Mucosa of descending colon (tissue), 3 donors: Measurements from ENCODE around the gene BANF2. TPM values are rescaled to one million over a fixed set of nuclear protein-coding genes. Genes with fewer than 3 reads are reported as not detected.

Source experiments
- ATAC-seq: fragments of 200-7000 bp; cut with Tn5 transposase; one replicate; pipeline ENCODE4 v1.9.1; 2020; ENCODE audit warnings: mild to moderate bottlenecking, moderate library complexity
- DNase-seq, 3 donors: peaks; one replicate each; pipeline ENCODE4 v3.0.0-alpha.2; 2020
- H3K36me3 ChIP-seq: fragments of 200-600 bp; one replicate; pipeline ENCODE4 v1.8.0; 2021; ENCODE audit warnings: low read depth, mild to moderate bottlenecking
- H3K4me1 ChIP-seq: fragments of 200-600 bp; one replicate; pipeline ENCODE4 v1.8.0; 2021; ENCODE audit warnings: low read depth, mild to moderate bottlenecking
- H3K4me3 ChIP-seq: fragments of 200-600 bp; one replicate; pipeline ENCODE4 v1.8.0; 2021; ENCODE audit warnings: mild to moderate bottlenecking
- H3K9me3 ChIP-seq: fragments of 200-600 bp; one replicate; pipeline ENCODE4 v1.8.0; 2021; ENCODE audit warnings: mild to moderate bottlenecking
- CTCF ChIP-seq: fragments of 200-600 bp; IDR thresholded peaks from one replicate; pipeline ENCODE4 v1.8.0; 2022; ENCODE audit warnings: antibody characterized with exemption, mild to moderate bottlenecking
- intact Hi-C, 2 donors: fragments of 100-400 bp; cut with DNase I in 1 of 2; cut with micrococcal nuclease in 1 of 2; formaldehyde crosslinking; loops; one replicate each; pipeline versions ENCODE4 v1.11.0 to v1.11.1; 2022; cut with DNase I, micrococcal nuclease
- total RNA-seq, 3 donors: library from RNA; stranded (reverse); fragmentation: NEBNext Ultra II Directional in 2 of 3; extraction: Animal tissue kit (Norgen Biotek cat#: 25700) in 2 of 3; gene quantifications; one replicate each; pipeline versions ENCODE4 v1.2.1 to v1.2.4, GENCODE V29; 2021 to 2023
- donor health status: DM: no; HTN: no; CAD: no; lungs with moderate emphysema.
- donor health status: DM: no; HTN: no; CAD: no.
- donor health status: DM: no; HTN: yes; CAD: no.

The BANF2 gene
- total RNA-seq, 3 donors from 2014 or later, result not detected

- no peak for ATAC-seq
Observed at GRCh38 chr20:17722493-17723300, 22.9 kb downstream of the BANF2 start.

GRCh38 chr20:17723301-17723691 is 23.5 kb downstream of the BANF2 start:
- peaks cover 4% of the 10 kb centered on the region for H3K4me1 ChIP-seq
- DNase-seq (no peak), ATAC-seq (no peak)
- H3K9me3 ChIP-seq, result no peaks in the 10 kb centered on the region
- no peaks in the 10 kb centered on the region for H3K36me3 ChIP-seq
- H3K4me3 ChIP-seq, result no peak overlapping the region
- TF ChIP-seq CTCF, result no peak
- intact Hi-C loops, result no loop called here

More at GRCh38 chr20:17722493-17723300, 22.9 kb downstream of the BANF2 start:
- Histone ChIP-seq H3K4me1 (peaks cover 4% of the 10 kb centered on the region), H3K4me3 (no peak overlapping the region), H3K36me3 (no peaks in the 10 kb centered on the region), H3K9me3 (no peaks in the 10 kb centered on the region)
- no peak for DNase-seq
- intact Hi-C loops, result no loop called here
- no peak for TF ChIP-seq CTCF

- ATAC-seq, result no peak
- no peak overlapping the region for H3K4me3 ChIP-seq
- no peaks in the 10 kb centered on the region for H3K9me3 ChIP-seq
- H3K36me3 ChIP-seq, result no peaks in the 10 kb centered on the region
- no peak for DNase-seq
- TF ChIP-seq CTCF, result no peak
- peaks cover 4% of the 10 kb centered on the region for H3K4me1 ChIP-seq
- intact Hi-C loops, result no loop called here
Observed at GRCh38 chr20:17725094-17725835, 25.5 kb downstream of the BANF2 start.

GRCh38 chr20:17726902-17727301 is 27.1 kb downstream of the BANF2 start:
- Histone ChIP-seq H3K4me1 (no peaks in the 10 kb centered on the region), H3K4me3 (no peak overlapping the region), H3K9me3 (no peaks in the 10 kb centered on the region), H3K36me3 (no peaks in the 10 kb centered on the region)
- no peak for ATAC-seq
- DNase-seq, result no peak
- no peak for TF ChIP-seq CTCF
- intact Hi-C loops, result no loop called here

- no peaks in the 10 kb centered on the region for H3K36me3 ChIP-seq
- no peak for TF ChIP-seq CTCF
- DNase-seq (no peak), ATAC-seq (no peak)
- no peak overlapping the region for H3K4me3 ChIP-seq
- intact Hi-C loops, result no loop called here
- no peaks in the 10 kb centered on the region for H3K4me1 ChIP-seq
- H3K9me3 ChIP-seq, result no peaks in the 10 kb centered on the region
Observed at GRCh38 chr20:17727351-17727750, 27.6 kb downstream of the BANF2 start.
